Breast epithelium (tissue), 4 donors: ENCODE results near the gene TGOLN2. TPM values are rescaled to one million over a fixed set of nuclear protein-coding genes. Genes with fewer than 3 reads are reported as not detected.
"Not testable (repeated sequence)": the region's sequence is repeated elsewhere in the genome, so short reads cannot be mapped to it uniquely, and the experiment has no call there.

Source experiments
- DNase-seq, 2 donors: peaks; one replicate each; pipeline ENCODE4 v3.0.0-alpha.2; 2019; ENCODE audit warnings: low spot score in 2 of 2
- H3K27ac ChIP-seq, 2 donors: fragments of 200-600 bp; sonication (generic) in 1 of 2; one replicate each; pipeline ENCODE4 v1.5.1; 2016 to 2019; ENCODE audit warnings: mild to moderate bottlenecking in 1 of 2
- H3K27me3 ChIP-seq, 2 donors: fragments of 200-600 bp; sonication (generic) in 1 of 2; one replicate each; pipeline versions ENCODE4 v1.5.1 to v1.6.0; 2017 to 2019; ENCODE audit warnings: control low read depth in 1 of 2, mild to moderate bottlenecking in 1 of 2
- H3K36me3 ChIP-seq: fragments of 200-600 bp; one replicate; pipeline ENCODE4 v1.5.1; 2019
- H3K4me1 ChIP-seq, 2 donors: fragments of 200-600 bp; sonication (generic); one replicate each; pipeline ENCODE4 v1.5.1; 2016 to 2019; ENCODE audit warnings: control low read depth in 1 of 2
- H3K4me3 ChIP-seq, 3 donors: fragments of 200-600 bp; sonication (generic); 1 replicate in 2 of 3; 2 replicates in 1 of 3; pipeline ENCODE4 v1.5.1; 2016 to 2019; ENCODE audit warnings: mild to moderate bottlenecking in 3 of 3, moderate library complexity in 2 of 3
- H3K9me3 ChIP-seq, 2 donors: fragments of 200-600 bp; sonication (generic) in 1 of 2; one replicate each; pipeline ENCODE4 v1.5.1; 2016 to 2019; ENCODE audit warnings: control low read depth in 1 of 2
- CTCF ChIP-seq, 3 donors: fragments of 450-650 bp; IDR thresholded peaks; one replicate each; pipeline ENCODE4 v1.5.1; 2016 to 2017; ENCODE audit warnings: antibody characterized with exemption in 3 of 3, mild to moderate bottlenecking in 3 of 3, moderate library complexity in 3 of 3
- POLR2A ChIP-seq: fragments of 450-650 bp; IDR thresholded peaks from one replicate; pipeline ENCODE4 v1.6.1; 2016; ENCODE audit warnings: antibody characterized with exemption, mild to moderate bottlenecking, moderate library complexity
- POLR2AphosphoS5 ChIP-seq, 3 donors: sonication (generic); formaldehyde crosslinking; IDR thresholded peaks; one replicate each; pipeline ENCODE4 v1.6.1; 2017; ENCODE audit warnings: antibody characterized with exemption in 3 of 3
- intact Hi-C: fragments of 100-400 bp; cut with DNase I; formaldehyde crosslinking; loops from one replicate; pipeline ENCODE4 v1.15.1; 2023; ENCODE audit warnings: low total_unique reads
- total RNA-seq, 3 donors: library from RNA; depleted of rRNA; stranded (reverse); fragments of >200 nt; gene quantifications; one replicate each; pipeline ENCODE4 v1.1.0, GENCODE V29; 2016

Gene TGOLN2
- total RNA-seq, 3 donors from 2014 or later, result 111 to 161 (median 117) TPM

DNA sequence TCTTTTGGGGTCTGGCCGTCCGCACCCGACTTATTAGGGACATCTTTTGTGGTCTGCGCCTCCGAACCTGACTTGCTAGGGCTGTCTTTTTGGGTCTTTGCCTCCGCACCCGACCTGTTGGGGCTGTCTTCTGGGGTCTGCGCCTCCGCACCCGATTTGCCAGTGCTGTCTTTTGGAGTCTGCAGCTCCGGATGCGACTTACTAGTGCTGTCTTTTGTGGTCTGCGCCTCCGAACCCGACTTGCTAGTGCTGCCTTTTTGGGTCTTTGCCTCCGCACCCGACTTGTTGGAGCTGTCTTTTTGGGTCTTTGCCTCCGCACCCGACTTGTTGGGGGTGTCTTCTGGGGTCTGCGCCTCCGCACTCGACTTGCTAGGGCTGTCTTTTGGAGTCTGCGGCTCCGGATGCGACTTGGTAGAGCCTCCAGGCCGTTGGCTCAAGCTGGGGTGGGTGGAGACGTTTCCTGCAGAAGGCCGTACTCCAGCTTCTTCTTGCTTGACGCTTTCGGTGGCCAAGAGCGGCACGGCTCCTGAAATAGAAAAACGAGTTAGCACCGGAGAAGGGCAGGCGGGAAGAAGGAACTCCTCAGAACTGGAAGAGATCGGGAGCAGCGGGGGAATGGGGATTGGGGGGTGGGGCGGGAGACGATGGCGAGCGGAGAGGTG lies 498 bp downstream of the TGOLN2 start:
- Histone ChIP-seq H3K4me1 (peaks cover 5 to 19% of the 10 kb centered on the region in 2 donors), H3K9me3 (no peaks in the 10 kb centered on the region), H3K36me3 (no peaks in the 10 kb centered on the region), H3K27ac (peak overlapping the region; percentile 95 to 97), H3K27me3 (no peaks in the 10 kb centered on the region), H3K4me3 (peak overlapping the region; percentile 68 to 82 (median 81))
- TF ChIP-seq POLR2A (no peak), CTCF (IDR thresholded peaks at IDR 0.05) (no peak), POLR2AphosphoS5 (IDR thresholded peaks at IDR 0.05) (no peak)
- intact Hi-C loops, result loop anchor here (5.0 to 10.0 kb wide), 2 partner anchors 110 to 208 kb away; partner anchors contain the start of gene MAT2A
- DNase-seq, result peak in 1 of 2 donors; percentile 44

DNA sequence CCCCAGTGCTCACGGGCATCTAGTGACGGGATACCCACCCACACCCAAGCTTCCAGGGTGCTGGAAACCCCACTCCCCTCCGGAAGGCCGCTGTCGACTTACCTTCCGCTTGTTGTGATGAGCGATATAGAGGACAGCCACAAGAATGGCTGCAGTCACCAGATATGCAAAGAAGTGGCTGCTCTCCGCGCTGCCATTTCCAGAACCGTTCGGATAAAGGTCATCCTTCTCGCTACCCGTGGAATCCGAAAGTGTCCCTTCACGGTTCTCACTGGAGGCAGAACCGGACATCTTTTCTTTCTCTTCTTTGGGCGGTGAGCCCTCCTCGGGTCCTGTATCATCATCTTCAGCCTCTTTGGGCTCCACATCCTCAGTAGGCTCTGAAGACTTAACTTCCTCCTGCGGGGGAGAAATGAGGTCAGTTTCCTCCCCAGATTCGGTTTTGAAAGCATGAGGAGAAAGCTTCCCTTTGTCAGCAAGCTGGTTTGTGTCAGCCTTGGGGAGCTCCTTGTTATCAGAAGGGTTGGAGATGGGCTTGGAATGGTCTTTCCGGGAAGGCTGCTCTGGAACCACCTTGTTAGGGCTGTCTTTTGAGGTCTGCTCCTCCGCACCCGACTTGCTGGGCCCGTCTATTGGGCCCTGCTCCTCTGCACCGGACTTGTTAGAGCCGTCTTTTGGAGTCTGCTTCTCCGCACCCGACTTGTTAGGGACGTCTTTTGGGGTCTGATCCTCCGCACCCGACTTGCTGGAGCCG lies 1.2 kb downstream of the TGOLN2 start:
- H3K9me3 ChIP-seq, result no peaks in the 10 kb centered on the region
- H3K4me3 ChIP-seq, result peak overlapping the region; percentile 68 to 82 (median 81)
- H3K36me3 ChIP-seq, result no peaks in the 10 kb centered on the region
- H3K27me3 ChIP-seq, result no peaks in the 10 kb centered on the region
- no peak for TF ChIP-seq POLR2AphosphoS5 (IDR thresholded peaks at IDR 0.05)
- TF ChIP-seq CTCF (IDR thresholded peaks at IDR 0.05), result no peak
- no peak for TF ChIP-seq POLR2A
- intact Hi-C loops, result loop anchor here (5.0 to 10.0 kb wide), 2 partner anchors 111 to 208 kb away; partner anchors contain the start of gene MAT2A
- DNase-seq, result no peak
- H3K4me1 ChIP-seq, result peaks cover 5 to 19% of the 10 kb centered on the region in 2 donors
- H3K27ac ChIP-seq, result peak overlapping the region; percentile 95 to 97

DNA sequence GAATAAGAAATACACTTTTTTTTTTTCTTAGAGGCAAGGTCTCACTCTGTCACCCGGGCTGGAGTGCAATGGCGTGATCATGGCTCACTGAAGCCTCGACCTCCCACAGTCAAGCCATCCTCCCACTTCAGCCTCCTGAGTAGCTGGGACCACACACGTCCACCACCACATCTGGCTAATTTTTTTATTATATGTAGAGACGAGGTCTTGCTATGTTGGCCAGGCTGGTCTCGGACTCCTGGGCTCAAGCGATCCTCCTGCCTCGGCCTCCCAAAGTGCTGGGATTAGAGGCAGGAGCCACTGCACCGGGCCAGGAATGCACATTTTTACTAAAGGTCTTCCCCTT lies 2.4 kb downstream of the TGOLN2 start:
- no peaks in the 10 kb centered on the region for H3K9me3 ChIP-seq
- DNase-seq, result no peak
- TF ChIP-seq POLR2AphosphoS5 (IDR thresholded peaks at IDR 0.05) (no peak), CTCF (IDR thresholded peaks at IDR 0.05) (no peak), POLR2A (no peak)
- intact Hi-C loops, result loop anchor here (5.0 to 10.0 kb wide), 2 partner anchors 112 to 209 kb away; partner anchors contain the start of gene MAT2A
- no peaks in the 10 kb centered on the region for H3K36me3 ChIP-seq
- peaks cover 5 to 19% of the 10 kb centered on the region in 2 donors for H3K4me1 ChIP-seq
- no peaks in the 10 kb centered on the region for H3K27me3 ChIP-seq
- H3K27ac ChIP-seq, result peak overlapping the region; percentile 26 to 36
- H3K4me3 ChIP-seq, result peak overlapping the region; percentile 68 to 82 (median 81)

GRCh38 chr2:85324639-85325465 lies 2.9 kb downstream of the TGOLN2 start:
- H3K27me3 ChIP-seq, result no peaks in the 10 kb centered on the region
- no peak for DNase-seq
- peaks cover 5 to 19% of the 10 kb centered on the region in 2 donors for H3K4me1 ChIP-seq
- H3K9me3 ChIP-seq, result no peaks in the 10 kb centered on the region
- intact Hi-C loops, result loop anchor here (5.0 to 10.0 kb wide), 2 partner anchors 112 to 210 kb away; partner anchors contain the start of gene MAT2A
- peak overlapping the region; percentile 31 to 45 for H3K27ac ChIP-seq
- TF ChIP-seq POLR2A, result no peak
- H3K36me3 ChIP-seq, result no peaks in the 10 kb centered on the region
- peak overlapping the region; percentile 68 to 82 (median 81) for H3K4me3 ChIP-seq

GRCh38 chr2:85323988-85324367 lies 3.8 kb downstream of the TGOLN2 start:
- intact Hi-C loops, result loop anchor here (10.0 kb wide), 1 partner anchor 211 kb away; the partner anchor contains the start of gene MAT2A
- not testable (repeated sequence) for DNase-seq, H3K36me3 ChIP-seq, H3K9me3 ChIP-seq, H3K27me3 ChIP-seq, H3K4me3 ChIP-seq
- Histone ChIP-seq H3K4me1 (peaks cover 5 to 19% of the 10 kb centered on the region in 2 donors), H3K27ac (peak overlapping the region in 1 of 2 donors; percentile 16)
